HG03342 (cell line): ENCODE results near the gene SDS.

Experiments used
- ATAC-seq: cut with Tn5 transposase; IDR thresholded peaks from one replicate; pipeline ENCODE4 v1.9.1; 2021; ENCODE audit warnings: mild to moderate bottlenecking, moderate library complexity; ENCODE audit not compliant: unreplicated experiment

SDS gene

GRCh38 chr12:113427882-113428281 lies 24.2 kb upstream of the SDS start:
- no peak for ATAC-seq

GRCh38 chr12:113425960-113426453 lies 22.3 kb upstream of the SDS start:
- ATAC-seq = no peak

- ATAC-seq = no peak
Measured at GRCh38 chr12:113424915-113425823, 21.5 kb upstream of the SDS start.

- ATAC-seq = no peak
Measured at GRCh38 chr12:113424456-113424855, 20.8 kb upstream of the SDS start.

GRCh38 chr12:113422886-113423669 lies 19.4 kb upstream of the SDS start:
- ATAC-seq = no peak

GRCh38 chr12:113422030-113422885 lies 18.6 kb upstream of the SDS start, which contains the start of gene SDSL:
TSS of gene SDSL (plus strand) at chr12:113422380. CDS start at chr12:113427983, 5,603 bp downstream.
- ATAC-seq = peak; percentile 85

GRCh38 chr12:113420996-113421595 lies 17.4 kb upstream of the SDS start:
- ATAC-seq = no peak

- ATAC-seq = no peak
Measured at GRCh38 chr12:113418213-113418879, 14.7 kb upstream of the SDS start.

GRCh38 chr12:113416091-113416754 lies 12.5 kb upstream of the SDS start:
- no peak for ATAC-seq

- no peak for ATAC-seq
Measured at GRCh38 chr12:113414519-113415038, 10.9 kb upstream of the SDS start.

- ATAC-seq = no peak
Measured at GRCh38 chr12:113413488-113413939, 9.8 kb upstream of the SDS start.

GRCh38 chr12:113409462-113410124 lies 5.9 kb upstream of the SDS start:
- ATAC-seq = no peak

GRCh38 chr12:113408756-113409298 lies 5.1 kb upstream of the SDS start:
- no peak for ATAC-seq

- ATAC-seq = no peak
Measured at GRCh38 chr12:113407931-113408600, 4.4 kb upstream of the SDS start.

- ATAC-seq = no peak
Measured at GRCh38 chr12:113405694-113406093, 2.0 kb upstream of the SDS start.

GRCh38 chr12:113402586-113403260 lies 964 bp downstream of the SDS start:
- ATAC-seq = no peak
